Superior temporal gyrus (tissue), 1 donor: Measurements from ENCODE around the gene FNIP2.

Source experiments
- DNase-seq: peaks from one replicate; pipeline ENCODE4 v3.0.0-alpha.2; 2016; ENCODE audit errors: extremely low spot score

The FNIP2 gene

DNA sequence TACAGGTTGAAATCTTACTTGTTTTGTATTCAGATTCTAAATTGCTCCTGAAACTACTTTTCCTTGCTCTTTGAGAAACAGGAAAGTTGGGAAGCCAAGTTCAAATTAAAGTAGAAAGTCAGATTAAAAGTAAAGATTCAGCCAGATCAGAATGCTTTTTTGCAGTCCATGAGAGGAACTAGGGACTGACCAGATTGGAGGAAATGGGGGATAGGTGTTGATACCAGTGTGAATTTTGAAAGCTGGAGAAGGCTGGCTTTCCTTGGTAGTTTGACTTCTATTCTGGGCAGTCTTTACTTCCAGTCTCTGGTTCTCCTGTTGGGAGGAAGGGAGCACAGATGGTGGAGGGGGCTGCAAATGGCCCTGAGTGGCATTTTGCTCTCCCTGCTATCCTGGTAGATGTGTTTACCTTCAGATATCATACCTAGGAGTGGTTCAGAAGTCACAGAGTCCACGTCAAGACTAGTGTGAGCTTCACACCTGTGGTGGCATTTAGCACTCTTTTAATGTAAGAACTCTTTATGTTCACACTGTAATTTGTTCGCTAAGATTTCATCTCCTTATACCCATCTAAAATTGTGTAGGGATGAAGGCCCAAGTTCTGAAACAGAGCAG is 68.8 kb downstream of the FNIP2 start:
- no peak for DNase-seq

- no peak for DNase-seq
These were observed 71.3 kb downstream of the FNIP2 start for GRCh38 chr4:158840131-158840530.

- no peak for DNase-seq
These were observed 72.7 kb downstream of the FNIP2 start for GRCh38 chr4:158841540-158841939.

DNA sequence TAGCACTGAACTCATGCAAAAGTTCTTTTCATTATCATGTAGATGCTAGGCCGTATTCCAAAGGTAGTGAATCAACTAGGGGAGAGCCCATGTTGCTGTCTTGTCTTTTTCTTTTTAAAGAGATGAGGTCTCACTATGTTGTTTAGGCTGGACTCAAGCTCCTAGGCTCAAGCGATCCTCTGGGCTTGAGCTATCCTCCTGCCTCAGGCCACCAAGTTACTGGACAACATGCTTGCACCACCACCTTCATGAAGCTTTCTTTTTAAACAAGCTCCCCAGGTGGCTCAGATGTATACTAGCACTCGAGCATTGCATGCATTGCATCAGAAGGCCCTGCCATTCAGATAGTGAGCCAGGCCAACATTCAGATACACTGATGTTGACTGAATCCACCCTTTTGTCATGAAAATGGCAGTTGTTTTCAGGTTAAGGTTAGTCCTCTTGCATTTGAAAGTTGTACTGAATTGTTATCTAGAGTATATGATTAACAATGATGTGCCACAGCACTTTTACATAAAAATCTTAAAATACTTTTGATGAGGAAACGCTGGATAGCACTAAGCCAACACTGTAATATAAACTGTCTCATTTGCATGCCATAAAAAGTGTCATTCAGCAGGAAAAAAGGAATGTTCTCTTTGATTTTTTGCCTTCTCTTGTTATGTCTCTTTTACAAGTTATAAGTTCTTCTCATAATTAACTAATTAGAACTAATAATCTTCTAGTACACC is 76.7 kb downstream of the FNIP2 start:
- DNase-seq: no peak

GRCh38 chr4:158847535-158847934 is 78.7 kb downstream of the FNIP2 start:
- DNase-seq: no peak

DNA sequence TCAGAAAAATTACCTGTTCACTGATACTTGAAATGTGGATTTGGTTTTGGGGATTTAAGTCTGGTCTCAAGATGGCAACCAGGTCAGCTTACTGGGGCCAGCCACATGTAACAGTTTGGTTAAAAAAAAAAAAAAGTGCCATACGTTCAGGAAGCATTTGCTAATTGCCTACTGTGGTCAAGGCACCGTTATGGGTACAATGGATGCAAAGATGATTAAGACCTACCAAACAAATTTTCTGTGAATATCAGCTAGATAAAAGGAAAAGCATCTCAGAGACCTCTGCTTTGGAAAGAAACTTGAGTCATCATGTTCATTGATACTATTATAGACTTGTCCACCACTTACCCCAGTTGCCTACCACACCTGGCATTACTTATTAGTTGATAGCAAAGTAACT is 80.9 kb downstream of the FNIP2 start:
- no peak for DNase-seq

- no peak for DNase-seq
These were observed 81.5 kb downstream of the FNIP2 start for GRCh38 chr4:158850371-158850770.

DNA sequence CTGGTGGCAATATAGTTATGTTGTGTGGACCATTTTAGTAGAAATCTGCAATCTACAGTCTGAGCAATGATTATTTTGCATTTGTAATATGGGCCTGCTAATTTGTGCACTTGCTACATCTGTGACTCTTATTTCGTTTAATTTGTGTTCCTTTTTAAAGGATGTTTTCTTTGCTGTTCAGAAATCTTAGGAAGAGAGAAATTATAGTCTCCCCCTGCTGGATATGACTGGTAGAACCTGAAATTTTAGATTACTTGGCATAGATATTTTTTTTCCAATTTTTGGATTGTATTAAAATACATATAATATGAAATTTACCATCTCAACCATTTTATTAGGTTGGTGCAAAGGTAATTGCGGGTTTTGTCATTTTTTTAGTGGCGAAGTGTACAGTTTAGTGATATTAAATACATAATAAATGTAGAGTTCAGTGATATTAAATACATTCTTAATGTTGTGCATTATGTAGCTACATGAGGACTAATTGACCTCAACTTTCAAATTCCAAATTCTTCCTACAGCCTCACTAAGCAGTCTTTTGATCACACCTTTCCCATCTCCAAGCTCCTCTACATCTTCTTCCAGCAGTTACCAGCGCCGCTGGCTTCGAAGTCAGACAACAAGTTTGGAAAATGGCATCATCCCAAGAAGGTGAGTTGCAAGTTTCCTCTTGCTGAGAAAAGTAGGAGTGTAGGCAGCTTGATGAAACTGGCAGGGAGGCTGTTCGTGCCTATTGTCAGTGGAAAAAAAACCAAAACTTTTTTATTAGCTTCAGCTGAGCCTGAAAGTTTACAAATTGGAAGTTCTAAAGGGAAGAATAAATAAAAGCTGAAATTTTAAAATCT is 82.2 kb downstream of the FNIP2 start:
- DNase-seq: peak; percentile 89

- no peak for DNase-seq
These were observed 85.4 kb downstream of the FNIP2 start for GRCh38 chr4:158854236-158854635.

DNA sequence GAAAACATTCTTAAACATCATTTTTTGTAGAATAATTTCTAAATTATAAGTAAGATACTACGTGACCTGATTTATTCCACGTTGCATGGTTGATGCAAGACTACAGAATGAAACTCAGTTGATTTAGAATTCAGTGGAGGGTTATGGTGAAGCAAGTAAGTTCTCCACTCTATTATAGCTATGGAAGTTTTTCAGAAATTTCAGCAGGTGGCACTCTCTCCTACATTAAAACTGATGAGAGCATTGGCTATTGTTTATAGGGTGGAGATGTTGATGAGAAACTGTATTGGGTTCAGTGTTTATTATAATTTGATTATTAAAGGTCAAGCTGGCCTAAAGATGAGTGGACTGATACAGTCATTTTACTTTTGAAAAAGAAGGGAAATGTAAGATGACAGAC is 88.0 kb downstream of the FNIP2 start:
- peak; percentile 78 for DNase-seq

GRCh38 chr4:158857951-158858350 is 89.1 kb downstream of the FNIP2 start:
- DNase-seq: no peak

DNA sequence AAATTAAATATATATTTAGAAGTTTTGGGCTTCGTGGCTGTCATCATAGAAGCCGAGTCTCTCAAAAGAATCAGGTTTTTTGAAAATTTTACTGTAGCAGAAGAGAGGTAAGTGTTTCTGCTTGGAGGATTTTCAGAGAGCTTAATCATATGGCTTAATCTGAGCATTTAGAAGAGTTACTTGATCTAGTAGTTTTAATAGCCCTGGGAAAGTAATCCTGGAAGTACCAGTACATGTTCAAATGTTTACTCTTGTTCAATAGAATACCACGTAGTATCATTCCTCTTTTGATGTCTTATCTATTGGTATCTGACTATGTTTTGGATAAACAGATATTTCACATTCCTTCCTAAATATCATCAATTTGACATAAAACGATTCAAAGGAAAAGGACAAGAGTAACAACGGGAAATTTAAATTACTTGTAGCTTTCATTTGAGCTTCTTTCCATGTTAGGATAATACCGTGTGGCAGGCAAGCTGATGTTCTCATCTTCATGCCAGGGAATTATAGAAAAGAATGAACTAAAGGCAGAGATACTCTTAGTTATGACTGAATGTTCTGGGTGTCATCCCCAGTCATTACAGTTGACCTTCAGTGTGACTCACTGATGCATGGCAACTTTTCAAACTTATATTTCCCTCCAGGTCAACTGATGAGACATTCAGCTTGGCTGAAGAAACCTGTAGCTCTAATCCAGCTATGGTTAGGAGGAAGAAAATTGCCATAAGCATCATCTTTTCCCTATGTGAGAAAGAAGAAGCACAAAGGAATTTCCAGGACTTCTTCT is 89.8 kb downstream of the FNIP2 start:
- no peak for DNase-seq

GRCh38 chr4:158859661-158860060 is 90.8 kb downstream of the FNIP2 start:
- no peak for DNase-seq

DNA sequence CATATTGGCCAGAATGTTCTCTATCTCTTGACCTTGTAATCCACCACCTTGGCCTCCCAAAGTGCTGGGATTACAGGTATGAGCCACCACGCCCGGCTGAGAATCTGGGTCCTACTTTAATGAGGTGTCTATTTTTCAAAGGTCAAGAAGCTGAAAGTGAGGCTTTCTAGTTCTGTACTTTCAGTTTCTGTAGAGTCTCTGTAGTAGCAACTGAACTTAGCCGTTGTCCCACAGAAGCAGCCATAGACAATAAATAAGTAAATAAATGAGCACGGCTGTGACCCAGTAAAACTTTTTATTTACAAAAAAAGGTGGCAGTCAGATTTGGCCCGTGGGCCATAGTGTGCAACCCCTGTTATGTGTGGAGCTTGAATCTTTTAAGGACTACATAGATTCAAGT is 92.0 kb downstream of the FNIP2 start:
- no peak for DNase-seq

DNA sequence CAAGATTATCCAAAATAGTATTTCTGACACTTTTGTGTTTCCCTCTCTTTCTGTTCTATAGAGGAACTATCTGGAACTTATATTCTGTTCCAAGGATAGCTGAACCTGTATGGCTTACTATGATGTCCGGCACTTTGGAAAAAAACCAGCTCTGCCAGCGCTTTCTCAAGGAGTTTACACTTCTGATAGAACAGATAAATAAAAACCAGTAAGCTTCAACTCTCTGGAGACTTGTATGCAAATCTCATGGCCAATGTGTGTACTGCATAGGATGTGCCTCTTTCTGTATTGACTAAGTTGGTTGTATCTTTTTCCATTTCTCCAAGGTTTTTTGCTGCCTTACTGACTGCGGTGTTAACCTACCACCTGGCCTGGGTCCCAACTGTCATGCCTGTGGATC is 92.5 kb downstream of the FNIP2 start:
- no peak for DNase-seq

DNA sequence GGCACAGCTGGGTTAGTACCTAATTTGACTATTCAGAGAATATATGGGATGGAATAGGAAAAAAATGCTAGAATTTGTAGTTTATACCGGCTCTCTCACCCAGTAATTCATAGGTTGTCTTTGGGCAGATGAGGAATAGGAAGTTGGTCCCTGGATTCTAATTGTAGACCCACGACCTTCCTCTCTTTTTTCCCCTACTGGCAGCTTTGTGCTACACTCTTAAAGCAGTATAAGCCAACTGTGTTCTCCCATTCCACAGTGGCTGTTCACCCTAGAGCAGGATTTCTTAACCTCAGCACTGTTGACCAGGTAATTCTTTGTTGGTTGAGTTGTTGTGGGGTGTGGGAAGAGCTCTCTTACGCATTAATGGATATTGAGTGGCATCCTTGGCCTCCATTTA is 92.9 kb downstream of the FNIP2 start:
- no peak for DNase-seq

GRCh38 chr4:158863296-158863695 is 94.5 kb downstream of the FNIP2 start:
- no peak for DNase-seq

DNA sequence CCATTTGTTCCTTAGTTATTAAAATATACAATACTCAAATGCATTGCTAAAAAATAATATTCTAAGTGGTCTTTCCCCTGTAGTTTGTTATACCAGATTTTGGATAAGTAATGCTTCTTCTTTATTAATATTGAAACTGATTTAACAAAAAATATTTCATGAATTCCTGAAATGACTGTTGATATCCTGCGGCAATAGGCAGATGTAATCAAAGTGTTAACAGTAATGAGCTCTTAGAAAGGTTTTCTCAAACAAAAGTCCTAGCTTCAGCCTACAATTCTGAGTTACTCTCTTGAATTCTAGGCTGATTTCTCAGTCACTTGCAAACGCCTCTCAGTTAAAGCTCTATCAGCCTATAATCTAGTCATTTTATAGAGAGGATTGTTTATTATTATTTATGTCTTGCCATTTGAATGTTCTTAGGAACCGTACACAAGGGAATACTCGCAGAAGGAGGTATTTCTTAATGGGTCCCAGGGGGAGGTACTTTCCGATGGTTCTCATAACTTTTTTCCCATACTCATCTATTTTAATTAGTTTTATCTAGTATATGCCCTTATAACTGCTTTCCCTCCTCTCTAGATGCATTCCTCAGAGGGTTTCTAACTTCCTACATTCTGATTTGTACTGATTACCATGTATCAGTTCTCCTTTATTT is 96.8 kb downstream of the FNIP2 start:
- no peak for DNase-seq

- no peak for DNase-seq
These were observed 100.2 kb downstream of the FNIP2 start for GRCh38 chr4:158869001-158869400.

GRCh38 chr4:158869761-158870160 is 100.9 kb downstream of the FNIP2 start:
- DNase-seq: no peak

DNA sequence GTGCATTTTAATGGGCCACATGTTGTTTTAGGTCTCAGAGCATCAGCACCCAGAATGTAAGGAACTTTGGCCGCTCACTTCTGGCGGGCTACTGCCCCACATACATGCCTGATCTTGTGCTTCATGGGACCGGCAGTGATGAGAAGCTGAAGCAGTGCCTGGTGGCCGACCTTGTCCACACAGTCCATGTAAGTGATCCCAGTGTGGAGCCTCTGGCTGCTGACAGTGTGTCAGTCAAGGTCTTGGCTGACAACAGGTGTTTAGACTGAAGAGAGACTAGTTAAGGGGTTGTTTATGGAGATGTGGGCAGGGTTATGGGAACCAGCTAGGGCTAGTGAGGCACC is 101.4 kb downstream of the FNIP2 start:
- DNase-seq: no peak
